ENCODE results near the gene KCNMA1. TPM values are rescaled to one million over a fixed set of nuclear protein-coding genes. Genes with fewer than 3 reads are reported as not detected.
"Not testable (repeated sequence)": the region's sequence is repeated elsewhere in the genome, so short reads cannot be mapped to it uniquely, and the experiment has no call there.

Gene KCNMA1
- total RNA-seq: 6.7 and 11.4 TPM in 2 replicates

DNA sequence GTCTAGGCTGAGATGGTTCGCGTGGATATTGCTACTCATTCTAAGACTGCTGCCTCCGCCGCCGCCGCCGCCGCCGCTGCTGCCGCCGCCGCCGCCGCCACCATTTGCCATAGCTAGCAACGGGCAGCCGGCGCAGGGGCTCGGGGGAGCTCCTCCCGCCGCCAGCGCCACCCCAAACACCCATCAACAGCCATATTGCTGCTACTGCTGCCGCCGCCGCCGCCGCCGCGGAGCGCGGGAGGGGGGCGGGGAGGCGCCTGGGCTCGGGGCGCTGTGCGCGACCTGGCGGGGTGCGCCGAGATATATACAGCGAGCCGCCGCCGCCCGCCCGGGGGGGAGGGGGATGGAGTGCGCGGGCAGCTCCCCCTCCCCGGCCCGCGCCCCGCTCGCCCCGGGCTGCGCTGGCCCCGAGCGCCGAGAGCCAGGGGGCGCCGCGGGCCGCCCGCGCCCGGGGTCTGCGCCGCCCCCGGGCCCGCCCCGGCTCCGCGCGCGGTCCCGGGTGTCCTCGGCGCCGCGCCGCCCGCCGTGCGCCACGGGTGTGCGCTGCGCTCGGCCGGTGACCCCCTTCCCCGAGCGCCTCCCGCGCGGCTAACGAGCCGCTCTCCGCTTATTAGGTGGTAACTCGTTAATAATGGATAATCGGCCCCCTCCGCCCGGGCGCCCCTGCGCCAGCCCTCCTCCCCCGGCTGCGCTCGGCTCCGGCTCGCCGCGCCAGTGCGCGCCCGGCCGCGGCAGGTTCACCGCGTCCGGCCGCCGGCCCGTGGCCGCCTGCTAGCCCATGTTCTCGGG, at the start of gene KCNMA1:
Gene KCNMA1, minus strand, starts transcription at position 277 of the 789 bp plus-strand sequence.
- DNase-seq (ENCODE audit: extremely low read depth, low read depth, low spot score): no peak

DNA sequence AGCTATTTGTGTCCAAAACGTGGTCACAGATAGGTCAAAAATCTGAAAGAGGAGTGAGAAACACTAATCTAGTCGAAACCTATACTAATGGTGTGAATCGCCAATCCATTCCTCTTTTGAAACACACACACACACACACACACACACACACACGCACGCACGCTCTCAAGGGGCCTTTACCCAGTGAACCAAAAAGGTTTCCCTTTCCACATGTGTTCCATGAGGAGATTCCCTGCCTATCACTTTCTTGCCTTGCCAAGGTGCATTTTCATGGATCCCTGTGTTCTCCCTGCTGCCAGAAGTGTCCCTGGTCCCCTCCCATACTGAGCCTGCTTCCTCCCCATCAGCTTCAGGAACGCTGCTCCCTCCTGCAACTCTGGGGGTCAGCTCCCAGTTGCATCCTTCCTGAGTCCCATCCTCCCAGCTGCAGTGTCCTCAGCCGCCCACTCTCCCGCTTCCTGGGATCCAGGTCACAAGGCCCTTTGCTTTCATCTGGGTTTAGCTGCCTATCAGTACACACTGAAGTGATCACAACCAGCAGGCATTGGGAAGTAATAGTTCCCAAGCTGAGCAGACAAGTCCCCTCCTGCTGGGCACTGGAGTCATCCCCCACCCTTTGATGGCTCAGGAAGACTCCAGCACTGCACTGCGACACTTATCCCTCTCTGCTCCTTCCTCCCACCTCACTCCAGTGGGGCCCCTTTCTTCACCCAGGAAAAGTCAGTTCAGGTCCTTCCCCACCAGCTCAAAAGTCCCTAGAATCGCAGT, 49.2 kb upstream of the KCNMA1 start:
- DNase-seq (ENCODE audit: extremely low read depth, low read depth, low spot score): no peak

DNA sequence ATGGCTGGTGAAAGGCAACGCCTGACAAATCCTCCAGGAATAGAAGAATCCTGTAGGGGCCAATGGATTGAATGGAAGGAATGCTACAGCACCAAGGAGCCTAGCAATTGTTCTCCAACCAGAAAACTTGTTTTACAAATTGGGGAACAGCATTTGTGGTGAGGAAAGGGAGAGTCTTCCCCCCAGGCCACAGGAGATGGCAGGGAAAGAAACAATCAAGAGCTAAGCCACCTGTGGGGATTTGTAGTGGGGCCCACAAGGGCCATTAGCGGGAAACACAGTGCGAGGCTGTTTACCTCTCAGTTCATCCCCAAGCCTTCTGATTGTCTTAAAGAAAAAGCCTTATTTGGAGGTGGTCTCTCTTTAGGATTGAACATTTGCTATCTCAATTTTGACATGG, 48.5 kb upstream of the KCNMA1 start:
- no peak for DNase-seq (ENCODE audit: extremely low read depth, low read depth, low spot score)

DNA sequence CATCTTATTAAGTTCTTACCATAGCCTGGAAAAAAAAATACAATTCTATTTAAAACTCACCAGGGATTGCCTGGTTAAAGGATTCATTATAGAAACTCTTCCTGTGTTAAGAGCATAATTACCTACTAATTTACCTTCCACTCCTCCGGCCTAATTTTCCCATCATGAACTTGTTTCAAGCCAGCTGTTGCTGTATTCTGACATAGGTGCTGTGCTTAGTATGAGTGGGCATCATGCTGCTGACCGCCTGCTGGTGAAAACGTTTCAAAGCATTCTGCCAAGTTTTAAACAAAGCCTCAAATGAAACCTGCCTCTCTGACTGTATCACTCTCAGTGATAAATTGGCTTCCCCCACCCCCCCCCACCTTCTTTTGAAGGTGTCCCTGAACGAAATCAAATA, 47.8 kb upstream of the KCNMA1 start:
- DNase-seq (ENCODE audit: extremely low read depth, low read depth, low spot score): no peak

DNA sequence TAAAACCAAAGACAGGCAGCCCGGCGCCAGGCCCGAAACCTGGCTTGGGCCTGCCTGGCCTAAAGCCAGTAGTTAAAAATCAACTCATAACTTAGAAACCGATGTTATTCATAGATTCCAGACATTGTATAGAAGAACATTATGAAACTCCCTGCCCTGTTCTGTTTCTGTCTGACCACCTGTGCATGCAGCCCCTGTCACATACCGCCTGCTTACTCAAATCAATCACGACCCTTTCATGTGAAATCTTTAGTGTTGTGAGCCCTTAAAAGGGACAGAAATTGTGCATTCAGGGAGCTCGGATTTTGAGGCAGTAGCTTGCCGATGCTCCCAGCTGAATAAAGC, 45.5 kb upstream of the KCNMA1 start:
- not testable (repeated sequence) for DNase-seq (ENCODE audit: extremely low read depth, low read depth, low spot score)

DNA sequence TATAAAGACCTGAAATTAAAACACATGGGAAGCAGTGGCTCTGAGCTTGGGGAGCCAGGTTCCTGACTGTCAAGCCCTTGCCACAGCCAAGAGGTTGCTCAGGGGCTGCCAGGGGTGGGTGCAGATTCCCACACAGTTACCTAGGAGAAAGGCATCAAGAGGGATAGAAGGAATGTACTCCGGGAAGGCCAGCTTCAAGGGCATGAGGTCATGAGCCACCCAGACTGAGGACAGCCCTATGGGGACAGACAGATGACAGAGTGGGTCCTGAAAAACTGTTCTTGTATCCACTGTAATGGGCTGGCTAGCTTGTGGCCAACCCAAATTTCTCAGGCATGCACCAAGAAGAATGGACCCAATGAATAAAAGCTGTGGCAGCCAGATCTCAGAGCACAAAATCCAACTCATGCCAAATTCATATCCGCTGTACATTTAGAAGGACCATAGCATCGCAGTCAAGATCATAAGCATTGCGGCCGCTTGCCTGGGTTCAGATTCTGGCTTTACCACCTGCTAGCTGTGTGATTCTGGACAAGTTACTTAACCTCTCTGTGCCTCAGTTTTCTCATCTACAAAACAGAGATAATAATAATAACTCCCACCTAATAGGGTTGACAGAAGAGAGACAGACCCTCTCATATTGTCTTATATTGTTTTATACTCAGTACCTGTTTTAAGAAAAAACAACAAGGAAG, 44.9 kb upstream of the KCNMA1 start:
- DNase-seq (ENCODE audit: extremely low read depth, low read depth, low spot score): no peak

DNA sequence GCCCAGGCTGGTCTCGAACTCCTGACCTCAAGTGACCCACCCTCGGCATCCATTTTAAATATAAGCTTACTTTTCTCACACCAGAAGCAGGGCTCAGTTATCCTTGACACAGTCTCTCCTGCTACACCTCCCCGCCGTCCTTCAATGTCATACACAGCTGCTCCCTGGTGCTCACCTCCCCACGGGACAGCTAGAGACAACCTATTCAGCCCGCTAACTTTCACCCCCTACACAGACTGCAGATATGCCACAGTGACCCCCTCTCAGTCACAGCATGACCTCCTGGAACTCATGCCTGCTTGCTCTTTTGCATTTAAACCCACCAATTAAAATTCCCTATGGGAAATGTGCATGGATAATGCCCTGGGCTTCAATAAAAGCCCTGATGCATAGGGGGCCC, 44.2 kb upstream of the KCNMA1 start:
- no peak for DNase-seq (ENCODE audit: extremely low read depth, low read depth, low spot score)

DNA sequence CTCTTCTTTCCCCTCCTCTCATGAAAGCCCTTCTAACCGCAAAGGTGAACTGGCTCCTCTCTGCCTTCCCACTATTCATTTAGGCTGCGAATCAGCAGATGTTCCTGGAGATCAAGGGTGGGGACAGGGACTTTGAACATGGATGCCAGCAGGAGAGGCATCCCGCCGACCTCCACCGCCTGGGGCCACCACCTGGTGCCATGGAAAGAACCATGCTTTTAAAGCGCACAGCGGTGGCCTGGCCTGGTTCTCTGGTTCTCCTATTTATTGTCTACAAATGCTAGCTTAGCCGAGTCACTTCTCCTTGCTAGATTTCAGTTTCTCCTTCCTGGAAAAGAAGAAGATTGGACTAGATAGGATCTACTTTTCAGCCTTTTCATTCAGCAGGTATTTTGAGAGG, 43.2 kb upstream of the KCNMA1 start:
- DNase-seq (ENCODE audit: extremely low read depth, low read depth, low spot score): no peak

DNA sequence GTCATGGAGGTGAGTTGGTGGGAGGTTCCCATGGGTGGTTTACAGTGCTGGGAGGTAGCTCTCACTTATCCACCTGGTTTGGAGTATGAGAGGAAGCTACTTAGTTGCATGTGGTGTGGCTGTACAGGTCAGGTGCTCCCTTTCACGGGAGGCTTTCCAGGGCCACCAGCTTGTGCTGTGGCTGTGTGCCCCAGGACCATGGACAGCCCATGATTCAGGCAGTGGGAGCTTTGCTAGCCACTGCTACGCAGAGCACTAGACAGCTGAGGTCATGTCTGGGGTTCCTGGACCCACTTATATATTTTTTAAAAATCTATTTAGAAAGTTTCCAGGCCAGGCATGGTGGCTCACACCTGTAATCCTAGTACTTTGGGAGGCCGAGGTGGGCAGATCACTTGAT, 42.5 kb upstream of the KCNMA1 start:
- DNase-seq (ENCODE audit: extremely low read depth, low read depth, low spot score): no peak

DNA sequence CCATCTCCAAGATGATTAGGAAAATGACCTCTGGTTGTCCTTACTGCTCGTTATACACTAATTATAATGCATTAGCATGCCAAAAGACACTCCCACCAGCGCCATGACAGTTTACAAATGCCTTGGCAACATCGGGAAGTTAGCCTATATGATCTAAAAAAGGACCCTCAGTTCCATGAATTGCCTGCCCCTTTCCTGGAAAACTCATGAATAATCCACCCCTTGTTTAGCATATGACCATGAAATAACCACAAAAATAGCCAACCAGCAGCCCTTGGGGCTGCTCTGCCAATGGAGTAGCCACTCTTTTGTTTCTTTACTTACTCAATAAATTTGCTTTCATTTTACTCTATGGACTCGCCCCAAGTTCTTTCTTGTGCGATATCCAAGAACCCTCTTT, 41.6 kb upstream of the KCNMA1 start:
- DNase-seq (ENCODE audit: extremely low read depth, low read depth, low spot score): no peak

DNA sequence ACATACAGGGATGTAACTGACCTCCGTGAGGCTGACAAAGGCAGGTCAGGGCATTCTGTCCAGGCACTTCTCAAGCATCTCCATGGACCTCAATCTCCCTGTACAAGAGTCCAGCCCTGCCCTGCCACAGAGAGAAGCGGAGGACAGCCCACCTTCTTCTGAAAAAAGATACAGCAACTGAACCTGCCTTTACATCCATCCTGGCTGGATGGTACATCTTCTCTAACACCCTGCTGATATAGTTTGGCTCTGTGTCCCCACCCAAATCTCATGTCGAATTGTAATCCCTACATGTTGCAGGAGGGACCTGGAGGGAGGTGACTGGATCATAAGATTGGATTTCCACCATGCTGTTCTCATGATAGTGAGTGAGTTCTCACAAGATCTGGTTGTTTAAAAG, 40.5 kb upstream of the KCNMA1 start:
- no peak for DNase-seq (ENCODE audit: extremely low read depth, low read depth, low spot score)

DNA sequence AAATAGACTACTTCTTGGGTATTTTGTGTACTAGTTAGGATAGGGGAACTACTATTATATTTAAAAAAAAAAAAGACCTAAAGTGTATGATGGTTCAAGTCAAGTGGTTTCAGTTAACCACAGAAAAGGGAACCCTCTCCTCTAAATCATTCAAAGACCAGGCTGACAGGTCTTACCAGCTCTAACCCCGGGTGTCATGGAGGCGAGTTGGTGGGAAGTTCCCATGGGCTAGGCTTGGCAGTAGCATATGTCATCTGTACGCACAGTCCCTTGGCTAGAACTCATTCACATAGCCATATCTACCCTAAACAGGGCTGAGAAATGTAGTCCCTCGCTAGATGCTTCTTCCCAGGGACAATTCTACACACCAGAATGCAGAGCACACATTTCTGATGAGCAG, 37.7 kb upstream of the KCNMA1 start:
- no peak for DNase-seq (ENCODE audit: extremely low read depth, low read depth, low spot score)

DNA sequence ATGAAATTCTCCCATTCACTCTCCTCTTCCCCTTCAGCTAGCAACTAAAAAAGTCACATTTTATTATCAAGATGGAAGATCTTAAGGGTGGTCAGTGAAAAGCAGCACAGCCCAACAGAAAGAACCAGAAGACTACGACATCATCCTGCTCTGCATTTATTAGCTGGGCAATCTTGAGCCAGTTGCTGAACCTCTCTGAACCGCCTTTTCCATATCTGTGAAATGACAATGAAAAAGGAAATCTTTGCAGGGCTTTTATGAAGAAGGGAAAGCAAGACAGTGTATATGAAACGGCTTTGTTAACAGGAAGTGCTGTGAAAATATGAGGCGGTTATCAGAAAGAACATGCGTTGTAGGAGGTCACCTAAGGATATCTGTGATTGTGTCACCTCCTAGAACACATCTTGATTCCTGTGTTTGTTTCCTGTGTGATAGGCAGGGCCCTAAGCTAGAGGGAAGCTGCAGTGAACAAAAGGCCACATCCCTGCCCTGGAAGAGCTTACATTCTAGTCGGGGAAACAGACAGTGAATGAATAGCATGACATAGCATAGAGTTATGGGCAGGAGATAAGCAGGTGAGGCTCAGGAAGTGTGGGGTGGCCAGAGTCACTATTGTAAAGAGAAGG, 36.0 kb upstream of the KCNMA1 start:
- no peak for DNase-seq (ENCODE audit: extremely low read depth, low read depth, low spot score)

DNA sequence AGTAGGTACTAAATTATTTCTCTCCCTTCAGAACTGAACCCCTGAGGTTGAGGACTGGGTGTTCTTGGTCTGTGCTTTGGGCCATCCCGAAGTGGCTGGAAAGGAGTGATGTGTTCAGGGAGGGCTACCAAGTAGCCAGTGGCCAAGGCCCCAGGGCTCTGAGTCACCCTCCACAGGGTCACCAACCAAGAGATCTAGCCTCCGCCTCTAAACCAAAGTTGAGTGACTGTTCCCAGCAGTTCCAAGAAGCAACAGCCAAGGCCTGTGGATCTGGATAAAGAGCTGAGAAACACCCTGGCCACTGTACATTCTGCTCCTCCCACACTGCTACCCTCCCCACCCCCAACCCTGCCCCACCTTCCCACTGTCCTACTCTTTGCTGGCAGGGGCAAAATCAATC, 35.5 kb upstream of the KCNMA1 start:
- DNase-seq (ENCODE audit: extremely low read depth, low read depth, low spot score): no peak

DNA sequence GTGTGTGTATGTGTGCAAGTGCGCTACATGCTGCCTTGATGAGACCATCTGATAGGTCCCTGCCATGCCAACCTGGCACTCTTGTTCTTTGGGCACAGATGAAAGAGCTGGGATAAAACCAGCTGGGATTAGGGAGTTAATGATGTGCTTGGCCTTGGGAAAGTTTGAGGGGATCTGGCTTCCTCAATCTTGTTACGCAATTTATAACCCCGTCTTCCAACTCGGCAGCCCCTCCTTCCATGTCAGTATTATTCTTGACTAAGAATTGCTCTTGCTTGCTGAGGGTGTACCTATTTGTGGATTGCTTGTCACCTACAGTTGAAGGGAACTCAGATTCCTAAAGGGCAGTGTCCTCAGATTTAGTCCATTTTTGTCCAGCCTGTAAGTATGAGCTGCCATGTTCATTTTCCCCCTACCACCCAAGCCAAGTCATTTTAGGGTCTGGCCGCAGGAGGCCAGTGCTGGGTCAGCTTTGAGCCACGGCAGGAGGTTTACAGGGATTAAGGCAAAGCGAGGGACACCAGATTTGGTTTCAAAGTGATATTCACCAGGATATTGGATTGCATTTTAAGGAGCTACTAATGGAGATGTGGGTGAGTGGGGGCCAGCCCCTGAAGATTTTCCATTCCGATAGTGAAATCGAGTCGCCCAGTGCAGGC, 34.1 kb upstream of the KCNMA1 start:
- no peak for DNase-seq (ENCODE audit: extremely low read depth, low read depth, low spot score)

DNA sequence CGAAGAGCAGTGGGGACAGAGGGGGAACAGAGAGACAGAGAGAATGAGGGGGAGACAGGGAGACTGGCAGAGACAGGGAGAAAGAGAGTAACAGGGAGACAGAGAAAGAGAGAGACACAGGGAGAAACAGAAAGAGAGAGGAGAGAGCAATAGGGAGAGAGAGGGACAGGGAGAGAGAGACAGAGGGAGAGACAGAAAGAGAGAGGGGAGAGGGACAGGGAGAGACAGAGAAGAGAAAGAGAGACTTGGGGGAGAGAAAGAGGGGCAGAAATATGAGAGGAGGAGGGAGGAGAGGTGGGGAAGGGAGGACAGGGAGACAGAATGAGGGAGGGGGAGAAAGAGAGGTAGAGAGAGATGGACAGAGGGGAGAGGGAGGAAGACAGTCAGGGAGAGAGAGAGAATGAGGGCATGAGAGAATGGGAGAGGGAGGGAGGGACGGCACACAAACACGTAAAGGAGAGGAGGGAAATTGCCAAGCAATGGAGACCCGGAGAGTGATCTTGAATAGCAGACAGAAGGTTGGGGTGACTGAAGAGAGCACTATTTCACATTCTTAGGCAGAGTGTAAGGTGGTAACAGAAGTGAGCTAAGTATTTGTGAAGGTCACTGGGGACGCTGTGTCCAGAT, 33.3 kb upstream of the KCNMA1 start:
- no peak for DNase-seq (ENCODE audit: extremely low read depth, low read depth, low spot score)

DNA sequence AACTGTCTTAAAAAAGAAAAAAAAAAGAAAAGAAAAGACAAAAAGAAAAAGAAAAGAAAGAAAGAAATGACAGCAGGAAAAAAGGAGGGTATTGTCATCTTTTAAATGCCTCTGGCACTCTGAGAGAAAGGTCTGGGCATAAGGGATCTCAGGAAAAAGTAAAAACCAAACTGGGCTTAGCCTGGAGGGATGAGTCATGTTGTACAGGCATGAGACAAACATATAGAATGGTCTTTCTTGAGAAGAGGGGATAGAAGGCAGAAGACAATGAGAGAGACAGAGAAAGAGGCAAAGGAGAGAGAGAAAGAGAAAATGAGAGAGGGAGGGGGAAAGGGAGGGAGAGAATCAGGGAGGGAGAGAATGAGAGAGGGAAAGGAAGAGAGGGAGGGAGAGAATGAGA, 32.3 kb upstream of the KCNMA1 start:
- DNase-seq (ENCODE audit: extremely low read depth, low read depth, low spot score): no peak

DNA sequence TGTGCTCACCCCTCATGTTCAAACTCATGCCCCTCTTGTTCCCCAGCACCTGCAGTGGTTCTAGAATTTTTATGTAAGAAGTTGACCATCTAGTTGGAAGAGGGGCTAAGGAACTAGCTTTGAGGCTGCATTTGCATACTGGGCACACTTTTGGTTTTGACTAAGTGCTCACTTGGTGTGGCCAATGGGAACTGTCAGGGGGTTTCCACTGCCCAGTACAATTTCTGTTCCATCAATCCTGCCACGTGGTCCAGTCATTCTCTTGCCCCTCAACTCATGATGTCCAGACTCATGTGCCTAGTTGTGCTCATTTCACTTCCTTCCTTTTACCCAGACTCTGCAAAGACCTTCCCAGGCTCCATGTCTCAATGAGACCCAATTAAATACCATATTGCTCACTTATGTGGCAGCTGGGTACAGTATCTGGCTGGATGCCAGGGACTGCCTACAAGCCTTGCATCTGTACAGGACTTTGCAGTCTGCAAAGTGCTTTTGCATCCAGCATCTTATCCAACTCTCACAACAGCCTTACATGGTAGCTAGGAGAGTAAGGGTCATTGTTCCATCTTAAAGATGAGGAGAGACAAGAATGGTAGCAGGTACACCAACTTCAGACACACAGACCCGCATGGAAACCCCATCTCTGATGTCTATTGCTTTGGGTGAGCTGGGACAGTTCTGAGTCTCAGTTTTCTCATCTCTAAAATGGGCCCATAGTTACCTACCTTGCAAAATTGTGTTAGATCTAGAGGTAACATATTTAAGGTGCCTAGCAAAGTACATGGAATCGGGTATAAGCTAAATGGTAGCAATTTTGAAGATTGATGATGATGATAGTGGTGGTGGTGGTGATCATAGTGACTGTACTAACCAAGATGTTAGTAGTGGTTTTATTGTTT, 30.1 kb upstream of the KCNMA1 start:
- no peak for DNase-seq (ENCODE audit: extremely low read depth, low read depth, low spot score)

DNA sequence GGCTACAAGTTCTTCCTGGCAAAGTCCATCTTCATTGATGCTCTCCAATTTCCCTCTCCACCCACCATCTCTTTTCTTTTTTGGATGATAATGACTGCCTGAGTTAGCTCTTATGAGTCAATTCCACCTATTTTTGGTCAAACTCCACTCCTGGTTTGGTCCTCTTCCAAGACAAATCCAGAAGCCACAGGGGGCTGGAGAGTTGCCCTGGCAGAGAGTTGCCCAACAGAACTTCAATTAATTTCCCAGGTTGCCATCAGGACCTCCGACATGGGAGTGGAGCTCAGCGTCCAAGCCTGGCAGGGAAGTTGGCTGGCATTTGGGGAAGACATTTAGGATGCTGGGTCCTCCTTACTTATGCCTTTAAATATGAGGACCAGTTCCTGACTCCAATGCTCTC, 29.2 kb upstream of the KCNMA1 start:
- no peak for DNase-seq (ENCODE audit: extremely low read depth, low read depth, low spot score)

Data from glomerular endothelial cell (primary cell).